Right renal cortex interstitium (tissue), 3 donors: Measurements from ENCODE around the gene RASGEF1C. TPM values are rescaled to one million over a fixed set of nuclear protein-coding genes. Genes with fewer than 3 reads are reported as not detected.

Experiments used
- DNase-seq, 3 donors: peaks; one replicate each; pipeline ENCODE4 v3.0.0-alpha.2; 2013; ENCODE audit warnings: low read depth in 3 of 3, low spot score in 2 of 3
- polyA plus RNA-seq, 3 donors: library from polyadenylated mRNA; unstranded; fragments of 120-200 nt; gene quantifications; one replicate each; pipeline ENCODE4 v1.2.1, GENCODE V29; 2013; ENCODE audit not compliant: insufficient read length in 3 of 3

The RASGEF1C gene
- polyA plus RNA-seq, 3 donors: 0.17 to 1.00 (median 0.27) TPM

- DNase-seq: no peak
Observed at GRCh38 chr5:180138214-180138975, 70.6 kb downstream of the RASGEF1C start.

- no peak for DNase-seq
Observed at GRCh38 chr5:180137401-180138213, 71.4 kb downstream of the RASGEF1C start.

- no peak for DNase-seq
Observed at GRCh38 chr5:180136630-180137381, 72.2 kb downstream of the RASGEF1C start.

GRCh38 chr5:180135967-180136629, 72.9 kb downstream of the RASGEF1C start:
- no peak for DNase-seq

- no peak for DNase-seq
Observed at GRCh38 chr5:180135128-180135955, 73.7 kb downstream of the RASGEF1C start.

GRCh38 chr5:180133971-180134508, 75.0 kb downstream of the RASGEF1C start:
- DNase-seq: no peak

- DNase-seq: no peak
Observed at GRCh38 chr5:180133551-180133950, 75.5 kb downstream of the RASGEF1C start.

GRCh38 chr5:180133060-180133459, 76.0 kb downstream of the RASGEF1C start:
- DNase-seq: no peak

GRCh38 chr5:180130876-180131740, 77.9 kb downstream of the RASGEF1C start:
- no peak for DNase-seq

- no peak for DNase-seq
Observed at GRCh38 chr5:180130291-180130869, 78.6 kb downstream of the RASGEF1C start.

GRCh38 chr5:180129291-180130190, 79.5 kb downstream of the RASGEF1C start:
- DNase-seq: no peak

- no peak for DNase-seq
Observed at GRCh38 chr5:180128671-180129261, 80.2 kb downstream of the RASGEF1C start.

GRCh38 chr5:180127682-180128670, 81.0 kb downstream of the RASGEF1C start:
- no peak for DNase-seq

GRCh38 chr5:180126716-180127681, 82.0 kb downstream of the RASGEF1C start:
- no peak for DNase-seq
